ENCODE data around the gene LAMTOR1. TPM values are rescaled to one million over a fixed set of nuclear protein-coding genes. Genes with fewer than 3 reads are reported as not detected.

Gene LAMTOR1
- total and polyA plus RNA-seq, 2 of the 8 experiments (the other 6 are each of a cell fraction or from before 2014, with no cell fraction given) = 82.1 to 160 TPM

DNA sequence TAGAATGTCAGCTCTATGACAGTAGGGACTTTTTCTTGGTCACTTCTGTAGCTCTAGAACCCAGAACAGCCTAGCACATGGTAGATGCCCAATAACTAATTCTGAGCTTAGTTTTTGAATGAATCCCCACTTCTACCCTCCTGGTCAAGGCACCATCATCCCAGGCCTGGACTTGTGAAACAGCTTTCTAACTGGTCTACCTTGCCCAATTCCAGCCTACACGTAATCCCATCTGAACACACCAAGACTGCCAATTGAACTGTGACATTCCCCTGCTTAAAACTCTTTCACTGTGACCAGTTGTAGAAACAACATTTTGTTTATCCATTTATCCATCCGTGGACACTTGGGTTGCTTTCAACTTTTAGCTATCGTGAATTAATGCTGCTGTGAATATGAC, 26.3 kb upstream of the LAMTOR1 start (continued):
- no peak for TF ChIP-seq PHF8 (conservative IDR thresholded peaks at IDR 0.05; ENCODE audit: low read depth, low read length)
- TF ChIP-seq SAP30 (IDR thresholded peaks at IDR 0.05; ENCODE audit: insufficient read depth, insufficient replicate concordance, low read length) = no peak
- no peak for TF ChIP-seq TAF7 (optimal IDR thresholded peaks at IDR 0.05; ENCODE audit: borderline replicate concordance, low read depth, low read length)
- TF ChIP-seq CHD1 (IDR thresholded peaks at IDR 0.05; ENCODE audit: low read depth, low read length) = no peak
- no peak for TF ChIP-seq BACH1 (IDR thresholded peaks at IDR 0.05; ENCODE audit: low read length)
- TF ChIP-seq SIN3A (conservative IDR thresholded peaks at IDR 0.05 in 1 of 2, IDR thresholded peaks at IDR 0.05 in 1 of 2; ENCODE audit: low read depth in 1 of 2, low read length in 2 of 2) = no peak
- no peak for TF ChIP-seq FOSL1 (IDR thresholded peaks at IDR 0.05; ENCODE audit: insufficient read depth, low read depth, low read length)
- TF ChIP-seq JUND (IDR thresholded peaks at IDR 0.05; ENCODE audit: low read length) = no peak
